ENCODE results near the gene CDH4.

- no peak for TF ChIP-seq CTCF (IDR thresholded peaks at IDR 0.05)
- no peak for TF ChIP-seq POLR2A (IDR thresholded peaks at IDR 0.05)
Observed at GRCh38 chr20:61750093-61750492, 498.0 kb downstream of the CDH4 start.
